Parathyroid adenoma (tissue), 2 donors: ENCODE data around the gene RPN2.

Experiments used
- H2AFZ ChIP-seq: fragments of 300-600 bp; sonication (generic); one replicate; pipeline ENCODE4 v1.7.0; 2017; ENCODE audit warnings: antibody characterized with exemption, mild to moderate bottlenecking
- H3K27ac ChIP-seq: fragments of 300-600 bp; sonication (generic); one replicate; pipeline ENCODE4 v1.7.0; 2017
- H3K27me3 ChIP-seq: fragments of 300-600 bp; sonication (generic); one replicate; pipeline ENCODE4 v1.7.0; 2017; ENCODE audit warnings: low read length; ENCODE audit not compliant: control insufficient read depth, insufficient read depth
- H3K36me3 ChIP-seq: fragments of 300-600 bp; sonication (generic); one replicate; pipeline ENCODE4 v1.7.0; 2017; ENCODE audit warnings: low read length; ENCODE audit not compliant: control insufficient read depth, insufficient read depth
- H3K4me1 ChIP-seq: fragments of 300-600 bp; sonication (generic); one replicate; pipeline ENCODE4 v1.7.0; 2017; ENCODE audit warnings: control low read depth
- H3K4me2 ChIP-seq: fragments of 300-600 bp; sonication (generic); one replicate; pipeline ENCODE4 v1.7.0; 2017; ENCODE audit warnings: low read length
- H3K4me3 ChIP-seq: fragments of 300-600 bp; sonication (generic); one replicate; pipeline ENCODE4 v1.7.0; 2017; ENCODE audit warnings: low read depth, low read length
- H3K79me2 ChIP-seq: fragments of 300-600 bp; sonication (generic); one replicate; pipeline ENCODE4 v1.7.0; 2017; ENCODE audit warnings: control low read depth
- H3K9ac ChIP-seq: fragments of 300-600 bp; sonication (generic); one replicate; pipeline ENCODE4 v1.7.0; 2017; ENCODE audit warnings: mild to moderate bottlenecking
- H3K9me3 ChIP-seq: fragments of 300-600 bp; sonication (generic); one replicate; pipeline ENCODE4 v1.7.0; 2017; ENCODE audit warnings: low read length; ENCODE audit not compliant: control insufficient read depth
- CTCF ChIP-seq: fragments of 300-600 bp; sonication (generic); IDR thresholded peaks from one replicate; pipeline ENCODE4 v1.7.0; 2017; ENCODE audit warnings: antibody characterized with exemption, mild to moderate bottlenecking
- donor health status: primary hyperparathyroidism.

RPN2 gene

DNA sequence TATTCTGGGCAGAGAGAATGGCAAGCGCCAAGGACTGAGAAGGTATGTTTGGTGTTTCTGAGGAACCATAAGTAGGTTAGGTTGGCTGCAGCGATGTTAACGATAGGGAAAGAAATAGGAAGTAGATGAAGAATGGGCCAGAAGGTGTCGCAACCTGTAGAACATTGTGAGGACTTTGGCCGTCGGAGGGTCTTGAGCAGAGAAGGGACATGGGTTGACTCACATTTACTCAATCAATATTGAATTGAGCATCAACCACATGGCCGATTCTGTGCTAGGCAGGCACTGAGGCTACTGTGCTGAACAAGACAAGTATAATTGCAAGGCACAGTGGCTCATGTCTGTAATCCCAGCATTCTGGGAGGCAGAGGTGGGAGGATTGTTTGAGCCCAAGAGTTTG lies 26.8 kb upstream of the RPN2 start:
- no peaks in the 10 kb centered on the region for H3K27me3 ChIP-seq
- no peak for TF ChIP-seq CTCF

DNA sequence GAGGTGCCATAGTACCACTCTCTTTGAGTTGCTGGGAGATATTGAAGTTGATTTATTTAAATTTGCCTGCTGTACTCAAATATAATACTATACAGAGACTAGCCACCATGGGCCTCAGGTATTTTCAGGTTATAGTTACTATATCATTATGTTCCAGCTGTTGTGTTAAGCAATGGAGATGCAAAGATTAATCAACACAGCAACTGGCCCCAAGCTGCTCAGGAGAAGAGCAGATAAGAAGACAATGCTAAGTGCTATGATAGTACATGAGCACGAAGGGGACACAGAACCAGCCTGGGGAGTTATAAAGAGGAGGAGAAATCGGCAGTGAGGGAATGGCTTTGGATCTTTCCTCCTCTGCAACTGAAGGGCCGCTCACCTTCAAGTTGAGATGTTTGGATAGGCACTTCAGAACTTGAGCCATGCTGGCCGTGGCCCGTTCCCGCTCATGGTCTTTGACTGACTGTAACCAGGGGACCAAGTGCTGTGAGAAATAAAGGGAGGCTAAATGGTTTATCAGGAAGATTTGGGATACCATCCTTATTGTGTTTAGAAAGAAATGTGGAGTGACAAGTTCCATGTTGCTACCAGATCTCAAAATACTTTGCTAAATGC lies 24.3 kb upstream of the RPN2 start:
- no peak overlapping the region for H3K4me2 ChIP-seq

More for the DNA sequence above, 26.8 kb upstream of the RPN2 start:
- H3K36me3 ChIP-seq: no peaks in the 10 kb centered on the region
- no peak overlapping the region for H3K4me3 ChIP-seq
- no peak overlapping the region for H3K27ac ChIP-seq
- H3K9ac ChIP-seq: no peak overlapping the region
- H3K79me2 ChIP-seq: no peaks in the 10 kb centered on the region
- H2AFZ ChIP-seq: no peak overlapping the region
- no peaks in the 10 kb centered on the region for H3K4me1 ChIP-seq
- no peak overlapping the region for H3K4me2 ChIP-seq
- H3K9me3 ChIP-seq: no peaks in the 10 kb centered on the region

DNA sequence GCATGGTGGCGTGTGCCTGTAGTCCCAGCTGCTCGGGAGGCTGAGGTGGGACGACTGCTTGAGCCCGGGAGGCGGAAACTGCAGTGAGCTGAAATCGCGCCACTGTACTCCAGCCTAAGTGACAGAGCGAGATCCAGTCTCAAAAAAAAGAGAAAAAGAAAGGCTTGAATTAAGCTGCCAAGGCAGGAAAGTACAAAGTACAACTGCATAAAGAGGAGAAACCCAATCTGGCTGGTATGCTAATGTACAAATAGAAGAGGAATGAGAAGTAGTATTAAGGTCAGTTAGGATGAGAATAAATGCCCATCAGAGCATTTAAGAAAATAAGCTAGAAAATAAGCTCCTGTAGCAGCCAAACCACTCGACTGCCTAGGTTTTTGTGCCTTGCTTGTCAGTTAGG lies 23.1 kb upstream of the RPN2 start:
- no peaks in the 10 kb centered on the region for H3K36me3 ChIP-seq
- H3K27me3 ChIP-seq: no peaks in the 10 kb centered on the region
- H3K4me3 ChIP-seq: no peak overlapping the region
- H2AFZ ChIP-seq: no peak overlapping the region
- TF ChIP-seq CTCF: no peak
- H3K79me2 ChIP-seq: no peaks in the 10 kb centered on the region
- H3K4me1 ChIP-seq: no peaks in the 10 kb centered on the region
- H3K9me3 ChIP-seq: no peaks in the 10 kb centered on the region
- H3K4me2 ChIP-seq: no peak overlapping the region
- H3K9ac ChIP-seq: no peak overlapping the region
- no peak overlapping the region for H3K27ac ChIP-seq

More for the DNA sequence above, 24.3 kb upstream of the RPN2 start:
- no peak overlapping the region for H3K27ac ChIP-seq
- H3K9ac ChIP-seq: no peak overlapping the region
- H3K79me2 ChIP-seq: no peaks in the 10 kb centered on the region
- no peak overlapping the region for H3K4me3 ChIP-seq
- no peaks in the 10 kb centered on the region for H3K9me3 ChIP-seq
- no peak for TF ChIP-seq CTCF
- H3K4me1 ChIP-seq: no peaks in the 10 kb centered on the region
- no peaks in the 10 kb centered on the region for H3K27me3 ChIP-seq
- H3K36me3 ChIP-seq: no peaks in the 10 kb centered on the region
- H2AFZ ChIP-seq: no peak overlapping the region

DNA sequence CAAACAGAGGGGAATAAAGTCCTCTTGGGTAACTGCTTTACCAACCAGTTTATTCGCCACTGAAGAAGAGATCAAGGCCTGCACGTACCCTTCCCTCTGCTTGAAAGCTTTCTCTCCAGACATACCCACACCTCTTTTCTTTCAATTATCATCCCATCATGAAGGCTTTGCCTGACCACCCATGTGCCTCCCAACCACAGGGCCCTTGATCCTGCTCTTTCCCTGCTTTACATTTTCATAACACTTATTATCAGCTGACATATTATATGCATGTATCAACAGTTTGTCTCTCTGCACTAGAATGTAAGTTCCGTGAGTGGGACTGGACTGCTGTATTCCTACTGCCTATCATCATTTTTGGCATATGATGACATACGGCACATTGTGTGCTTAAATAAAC lies 20.9 kb upstream of the RPN2 start:
- H3K4me2 ChIP-seq: no peak overlapping the region
- H3K4me3 ChIP-seq: no peak overlapping the region
- no peaks in the 10 kb centered on the region for H3K36me3 ChIP-seq
- H3K79me2 ChIP-seq: no peaks in the 10 kb centered on the region
- no peaks in the 10 kb centered on the region for H3K27me3 ChIP-seq
- no peaks in the 10 kb centered on the region for H3K4me1 ChIP-seq
- no peak for TF ChIP-seq CTCF
- no peak overlapping the region for H2AFZ ChIP-seq
- no peak overlapping the region for H3K9ac ChIP-seq
- no peaks in the 10 kb centered on the region for H3K9me3 ChIP-seq
- H3K27ac ChIP-seq: no peak overlapping the region

DNA sequence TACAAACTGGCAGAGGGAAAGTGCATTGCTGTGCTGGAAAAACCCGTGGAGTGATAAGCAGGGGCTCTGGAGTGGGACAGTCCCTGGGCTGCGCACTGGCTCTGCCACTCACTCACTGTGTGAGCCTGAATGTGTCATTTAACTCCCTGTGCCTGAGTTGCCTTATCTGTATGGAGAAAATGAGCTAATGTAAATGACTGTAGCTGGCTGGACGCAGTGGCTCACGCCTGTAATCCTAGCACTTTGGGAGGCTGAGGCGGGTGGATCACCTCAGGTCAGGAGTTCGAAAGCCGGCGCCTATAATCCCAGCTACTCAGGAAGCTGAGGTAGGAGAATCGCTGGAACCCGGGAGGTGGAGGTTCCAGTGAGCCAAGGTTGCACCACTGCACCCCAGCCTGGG lies 18.4 kb upstream of the RPN2 start:
- Histone ChIP-seq H3K27ac (no peak overlapping the region), H3K4me1 (no peaks in the 10 kb centered on the region), H3K4me3 (no peak overlapping the region), H3K9ac (no peak overlapping the region), H3K4me2 (no peak overlapping the region), H3K27me3 (no peaks in the 10 kb centered on the region), H3K9me3 (no peaks in the 10 kb centered on the region), H2AFZ (no peak overlapping the region), H3K79me2 (no peaks in the 10 kb centered on the region), H3K36me3 (no peaks in the 10 kb centered on the region)
- no peak for TF ChIP-seq CTCF
